ENCODE data around the gene HRH3.

DNA sequence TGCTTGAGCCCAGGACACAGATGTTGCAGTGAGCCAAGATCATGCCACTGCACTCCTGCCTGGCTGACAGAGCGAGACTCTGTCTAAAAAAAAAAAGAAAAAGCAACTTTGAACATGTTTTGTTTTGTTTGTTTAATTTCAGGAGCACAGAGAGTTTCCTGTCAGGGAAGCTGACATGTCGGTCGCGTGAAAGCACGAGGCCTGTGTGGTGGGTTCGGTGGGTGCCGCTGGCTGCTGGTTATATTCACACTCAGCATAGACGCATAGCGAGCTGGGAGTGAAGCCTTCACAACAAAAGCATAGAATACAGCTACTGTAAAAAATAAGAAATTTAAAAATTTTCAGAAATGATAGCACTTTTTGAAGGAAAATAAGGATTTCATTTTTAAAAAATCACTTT lies 22.8 kb downstream of the HRH3 start:
- TF ChIP-seq EP300 (IDR thresholded peaks at IDR 0.05) (no peak), CTCF (IDR thresholded peaks at IDR 0.05) (no peak), POLR2A (IDR thresholded peaks at IDR 0.05; ENCODE audit: low read depth) (no peak), POLR2AphosphoS5 (IDR thresholded peaks at IDR 0.05) (no peak)
